Measurements from ENCODE around the gene ZBTB7C. TPM values are rescaled to one million over a fixed set of nuclear protein-coding genes. Genes with fewer than 3 reads are reported as not detected.

ZBTB7C gene
- total RNA-seq, 1 donor from 2014 or later = 15.0 TPM

DNA sequence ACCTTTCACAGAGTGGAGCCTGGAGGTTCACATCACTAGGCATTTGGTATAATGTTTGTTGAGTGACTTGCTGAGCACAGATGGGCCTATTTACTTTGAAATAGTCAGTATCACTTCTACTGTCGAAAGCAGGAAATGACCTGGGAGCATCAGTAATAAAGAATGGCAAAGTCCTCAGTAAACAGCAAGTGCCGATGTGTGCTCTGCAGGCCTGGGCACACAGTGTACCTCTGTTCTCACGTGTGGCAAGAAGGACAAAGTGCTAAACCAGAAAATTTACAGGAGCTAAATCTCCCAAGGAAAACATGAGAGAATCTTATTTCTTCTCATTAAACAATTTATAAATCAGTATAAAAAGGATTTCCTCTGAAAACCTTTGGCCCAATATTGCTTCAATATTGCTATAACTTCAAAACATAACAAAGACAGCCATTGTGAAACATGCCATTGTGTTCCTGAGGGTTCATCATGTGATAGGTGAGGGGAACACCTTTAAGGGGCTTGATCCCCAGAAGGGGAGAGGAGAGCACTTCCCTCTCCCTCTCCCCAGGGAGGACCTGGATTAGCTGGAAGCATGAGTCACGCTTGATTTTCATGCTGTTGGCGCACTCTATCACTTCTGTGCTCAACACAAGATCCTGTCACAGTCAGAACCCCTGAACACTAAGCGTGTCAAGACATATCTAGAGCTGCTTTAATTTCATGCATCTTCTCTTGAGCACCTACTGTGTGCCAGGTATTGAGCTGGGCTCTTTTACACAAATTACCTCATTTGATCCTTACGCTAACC, 347.2 kb downstream of the ZBTB7C start:
- no peak overlapping the region for H3K4me3 ChIP-seq
- H3K27ac ChIP-seq = no peak overlapping the region
- H3K9me3 ChIP-seq = no peaks in the 10 kb centered on the region
- no peaks in the 10 kb centered on the region for H3K36me3 ChIP-seq
- TF ChIP-seq, protein P1, sequence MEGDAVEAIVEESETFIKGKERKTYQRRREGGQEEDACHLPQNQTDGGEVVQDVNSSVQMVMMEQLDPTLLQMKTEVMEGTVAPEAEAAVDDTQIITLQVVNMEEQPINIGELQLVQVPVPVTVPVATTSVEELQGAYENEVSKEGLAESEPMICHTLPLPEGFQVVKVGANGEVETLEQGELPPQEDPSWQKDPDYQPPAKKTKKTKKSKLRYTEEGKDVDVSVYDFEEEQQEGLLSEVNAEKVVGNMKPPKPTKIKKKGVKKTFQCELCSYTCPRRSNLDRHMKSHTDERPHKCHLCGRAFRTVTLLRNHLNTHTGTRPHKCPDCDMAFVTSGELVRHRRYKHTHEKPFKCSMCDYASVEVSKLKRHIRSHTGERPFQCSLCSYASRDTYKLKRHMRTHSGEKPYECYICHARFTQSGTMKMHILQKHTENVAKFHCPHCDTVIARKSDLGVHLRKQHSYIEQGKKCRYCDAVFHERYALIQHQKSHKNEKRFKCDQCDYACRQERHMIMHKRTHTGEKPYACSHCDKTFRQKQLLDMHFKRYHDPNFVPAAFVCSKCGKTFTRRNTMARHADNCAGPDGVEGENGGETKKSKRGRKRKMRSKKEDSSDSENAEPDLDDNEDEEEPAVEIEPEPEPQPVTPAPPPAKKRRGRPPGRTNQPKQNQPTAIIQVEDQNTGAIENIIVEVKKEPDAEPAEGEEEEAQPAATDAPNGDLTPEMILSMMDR (IDR thresholded peaks at IDR 0.05) = no peak
- DNase-seq = no peak
- no peaks in the 10 kb centered on the region for H3K27me3 ChIP-seq (ENCODE audit: low read depth)
- H3K4me1 ChIP-seq = no peaks in the 10 kb centered on the region
- ATAC-seq = no peak
- intact Hi-C loops (cut with DNase I) = no loop called here

DNA sequence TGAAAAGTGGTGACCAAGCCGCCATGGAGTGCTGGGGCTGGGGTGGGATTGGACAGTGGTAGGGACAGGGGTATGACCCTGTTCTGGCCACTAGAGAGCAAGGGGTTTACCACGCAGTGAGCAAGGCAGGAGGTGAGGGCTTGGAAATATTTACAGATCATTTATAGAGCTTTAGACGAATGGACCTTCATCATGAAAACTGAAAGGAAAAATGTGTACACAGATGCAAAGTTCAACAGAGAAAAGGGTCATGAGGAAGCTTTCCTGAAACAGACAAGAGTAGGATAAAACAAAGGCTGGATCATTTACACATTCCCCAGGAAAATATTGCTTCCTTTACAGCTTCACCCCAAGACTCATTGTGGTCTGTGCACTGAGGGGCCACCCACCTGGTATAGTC, 348.2 kb downstream of the ZBTB7C start:
- intact Hi-C loops (cut with DNase I) = no loop called here
- H3K36me3 ChIP-seq = no peaks in the 10 kb centered on the region
- no peaks in the 10 kb centered on the region for H3K27me3 ChIP-seq (ENCODE audit: low read depth)
- ATAC-seq (no peak), DNase-seq (no peak)
- no peak overlapping the region for H3K27ac ChIP-seq
- TF ChIP-seq, protein P1 (IDR thresholded peaks at IDR 0.05) = no peak
- no peaks in the 10 kb centered on the region for H3K9me3 ChIP-seq
- H3K4me1 ChIP-seq = no peaks in the 10 kb centered on the region
- no peak overlapping the region for H3K4me3 ChIP-seq

DNA sequence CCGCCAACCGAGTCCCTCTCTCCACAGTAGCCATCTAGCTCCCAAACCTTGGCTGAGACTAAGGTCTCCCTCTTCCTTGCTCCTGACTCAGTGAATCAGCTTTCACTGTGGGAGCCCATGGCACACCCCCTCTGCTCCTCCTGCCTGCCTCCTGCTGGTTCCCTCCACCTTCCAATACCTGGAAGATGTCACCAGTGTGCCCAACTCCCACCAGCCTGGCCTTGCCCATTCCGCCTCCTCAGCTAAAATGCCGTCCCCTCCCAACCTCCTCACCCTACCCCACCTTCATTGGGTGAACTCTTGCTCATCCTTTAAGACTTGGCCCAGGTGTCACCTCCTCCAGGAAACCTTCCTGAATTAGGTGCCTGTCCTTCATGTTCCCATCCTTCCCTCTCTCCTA, 348.8 kb downstream of the ZBTB7C start:
- Histone ChIP-seq H3K27ac (no peak overlapping the region), H3K4me1 (no peaks in the 10 kb centered on the region), H3K4me3 (no peak overlapping the region), H3K36me3 (no peaks in the 10 kb centered on the region), H3K27me3 (ENCODE audit: low read depth) (no peaks in the 10 kb centered on the region), H3K9me3 (no peaks in the 10 kb centered on the region)
- intact Hi-C loops (cut with DNase I) = no loop called here
- TF ChIP-seq, protein P1 (IDR thresholded peaks at IDR 0.05) = no peak
- ATAC-seq = no peak
- no peak for DNase-seq

DNA sequence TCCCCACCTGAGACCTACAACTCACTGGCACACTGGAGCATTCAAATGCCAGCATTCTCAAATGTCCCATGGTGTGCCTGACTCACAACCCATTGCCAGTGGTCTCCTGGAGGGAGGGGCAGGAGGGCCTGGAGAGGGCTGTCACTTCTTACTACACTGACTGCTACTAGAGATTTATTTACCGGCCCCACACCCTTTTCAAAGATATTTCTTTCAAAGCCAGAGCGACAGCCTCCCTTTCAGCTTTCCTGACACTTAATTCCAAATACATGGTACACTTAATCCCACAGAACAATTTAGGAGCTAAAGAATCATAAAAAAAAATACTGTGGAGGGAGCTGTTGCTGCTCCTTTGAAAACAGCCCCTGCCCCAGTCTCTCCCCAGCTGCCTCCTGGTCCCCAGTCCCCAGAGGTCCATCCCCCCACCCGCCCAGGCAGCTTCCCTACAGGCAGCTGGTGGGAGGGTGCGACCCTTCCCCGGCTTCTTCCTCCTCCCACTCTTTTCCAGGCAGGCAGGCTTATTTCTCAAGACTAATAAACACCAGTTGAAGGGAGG, 349.6 kb downstream of the ZBTB7C start:
- H3K4me1 ChIP-seq = no peaks in the 10 kb centered on the region
- TF ChIP-seq, protein P1 (IDR thresholded peaks at IDR 0.05) = no peak
- no peaks in the 10 kb centered on the region for H3K9me3 ChIP-seq
- ATAC-seq = no peak
- H3K4me3 ChIP-seq = no peak overlapping the region
- no peaks in the 10 kb centered on the region for H3K27me3 ChIP-seq (ENCODE audit: low read depth)
- intact Hi-C loops (cut with DNase I) = no loop called here
- no peak for DNase-seq
- H3K27ac ChIP-seq = no peak overlapping the region
- H3K36me3 ChIP-seq = no peaks in the 10 kb centered on the region

DNA sequence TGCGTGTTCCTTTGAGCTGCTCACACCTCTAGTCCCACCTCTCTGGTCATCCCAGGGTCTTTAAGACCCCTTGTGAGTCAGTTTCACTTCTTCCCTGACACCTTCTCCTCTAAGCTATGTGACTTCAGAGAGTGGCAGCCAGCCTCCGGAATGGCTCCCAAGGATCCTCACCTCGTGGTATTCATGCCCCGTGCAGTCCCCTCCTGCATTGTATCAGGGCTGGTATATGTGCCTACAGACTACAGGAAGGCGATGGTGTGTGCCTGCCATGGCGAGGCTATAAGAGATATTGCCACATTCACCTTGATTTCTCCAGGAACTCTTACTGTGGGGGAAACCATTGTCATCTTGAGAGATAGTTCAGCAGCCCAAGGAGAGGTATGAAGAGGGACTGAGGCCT, 350.7 kb downstream of the ZBTB7C start:
- Histone ChIP-seq H3K4me1 (no peaks in the 10 kb centered on the region), H3K9me3 (no peaks in the 10 kb centered on the region), H3K36me3 (no peaks in the 10 kb centered on the region), H3K27me3 (ENCODE audit: low read depth) (no peaks in the 10 kb centered on the region), H3K27ac (no peak overlapping the region), H3K4me3 (no peak overlapping the region)
- TF ChIP-seq, protein P1 (IDR thresholded peaks at IDR 0.05) = no peak
- DNase-seq (no peak), ATAC-seq (no peak)
- intact Hi-C loops (cut with DNase I) = no loop called here

Data from lower lobe of right lung (tissue), 2 donors.